ENCODE results near the gene DNMBP.
"Not testable (repeated sequence)": the region's sequence is repeated elsewhere in the genome, so short reads cannot be mapped to it uniquely, and the experiment has no call there.

The DNMBP gene

DNA sequence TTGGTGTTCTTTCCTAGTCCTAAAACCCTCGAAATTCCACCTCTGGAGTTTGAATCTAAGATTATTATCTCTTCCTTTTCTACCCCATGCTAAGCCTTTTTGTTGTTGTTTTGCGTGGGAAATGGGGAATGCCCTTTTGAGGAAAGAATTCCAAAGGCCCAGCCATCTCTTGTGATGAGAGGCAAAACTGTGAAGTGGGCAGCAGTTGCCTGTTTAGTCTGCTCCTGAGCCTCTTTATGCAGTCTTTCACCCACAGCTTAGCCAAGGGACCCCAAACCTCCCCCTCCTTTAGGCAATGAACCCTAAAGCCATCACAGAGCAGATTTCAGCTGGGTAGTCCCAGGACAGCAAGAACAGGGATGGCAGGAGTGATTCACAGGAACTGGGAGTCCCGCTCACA, 95.5 kb downstream of the DNMBP start:
- no peak for DNase-seq (ENCODE audit: low spot score)

DNA sequence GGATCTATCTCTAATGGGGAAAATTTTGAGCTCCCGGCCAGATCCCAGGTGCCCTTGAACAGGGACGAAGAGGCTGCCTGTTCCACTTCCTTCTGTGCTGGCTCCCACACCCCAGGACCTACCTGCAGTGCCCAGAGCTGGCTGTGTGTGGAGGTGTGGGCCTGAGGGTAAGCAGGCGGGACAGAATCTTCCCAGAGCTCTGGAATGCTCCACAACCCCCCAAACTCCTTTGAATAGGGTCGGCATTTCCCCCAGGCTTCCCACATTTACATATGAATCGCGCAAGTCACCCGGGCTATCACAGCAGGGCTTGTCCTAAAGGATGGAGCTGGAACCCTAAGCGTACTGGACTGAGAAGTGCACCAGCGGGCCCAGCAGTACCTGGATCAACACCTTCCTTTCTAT, 95.9 kb downstream of the DNMBP start:
- no peak for DNase-seq (ENCODE audit: low spot score)

DNA sequence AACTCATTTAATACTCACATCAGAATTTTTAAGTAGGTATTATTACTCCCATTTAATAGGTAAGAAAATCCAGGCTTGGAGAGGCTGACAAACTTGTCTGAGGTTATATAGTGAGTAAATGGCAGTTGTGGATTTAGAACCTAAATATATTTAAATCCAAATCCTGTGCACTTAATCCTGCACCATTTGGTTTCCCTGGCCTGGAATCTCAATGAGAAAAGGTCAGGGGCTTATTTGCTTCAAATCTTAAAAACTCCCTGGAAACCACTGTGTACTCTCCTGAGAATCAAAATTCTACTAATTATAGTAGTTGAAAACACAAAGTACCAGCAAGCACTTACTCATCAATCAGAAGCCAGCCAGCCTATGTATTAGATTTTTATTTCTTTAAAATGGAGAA, 97.7 kb downstream of the DNMBP start:
- no peak for DNase-seq (ENCODE audit: low spot score)

DNA sequence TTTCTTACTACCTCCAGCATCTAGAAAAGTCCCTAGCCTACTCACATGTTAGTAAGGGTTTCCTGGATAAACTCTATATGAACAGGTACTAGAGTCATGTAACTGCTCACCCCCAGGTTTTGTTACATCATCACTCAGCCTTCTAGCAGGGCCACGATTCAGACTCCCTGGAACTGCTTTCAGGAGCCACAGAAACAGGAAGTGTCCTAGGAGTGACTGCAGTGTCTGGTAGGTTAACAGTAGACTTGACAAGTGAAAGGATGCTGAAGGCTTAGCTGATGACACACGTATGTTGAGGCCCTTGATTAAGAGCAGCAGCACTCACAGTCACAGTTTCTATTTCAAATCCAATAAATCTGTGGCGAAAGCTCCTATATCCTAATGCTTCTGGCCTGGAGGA, 101.2 kb downstream of the DNMBP start:
- DNase-seq (ENCODE audit: low spot score), result no peak

DNA sequence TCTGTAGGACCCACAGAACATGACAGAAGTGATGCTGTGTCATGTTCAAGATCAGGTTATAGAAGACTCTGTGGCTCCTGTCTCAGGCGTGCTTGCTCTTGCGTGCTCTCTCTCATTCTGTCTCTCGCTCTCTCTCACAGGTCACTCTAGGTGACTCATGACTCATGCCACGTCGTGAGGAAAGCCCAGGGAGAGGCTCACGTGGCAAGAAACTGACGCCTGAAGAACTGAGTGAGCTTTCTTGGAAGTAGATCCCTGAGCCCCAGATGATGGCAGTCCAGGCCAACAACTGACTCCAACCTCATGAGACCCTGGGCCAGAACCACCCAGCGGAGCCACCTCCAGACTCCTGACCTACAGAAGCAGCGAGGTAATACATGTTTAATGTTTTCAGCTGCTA, 103.3 kb downstream of the DNMBP start:
- DNase-seq (ENCODE audit: low spot score), result peak; percentile 12

DNA sequence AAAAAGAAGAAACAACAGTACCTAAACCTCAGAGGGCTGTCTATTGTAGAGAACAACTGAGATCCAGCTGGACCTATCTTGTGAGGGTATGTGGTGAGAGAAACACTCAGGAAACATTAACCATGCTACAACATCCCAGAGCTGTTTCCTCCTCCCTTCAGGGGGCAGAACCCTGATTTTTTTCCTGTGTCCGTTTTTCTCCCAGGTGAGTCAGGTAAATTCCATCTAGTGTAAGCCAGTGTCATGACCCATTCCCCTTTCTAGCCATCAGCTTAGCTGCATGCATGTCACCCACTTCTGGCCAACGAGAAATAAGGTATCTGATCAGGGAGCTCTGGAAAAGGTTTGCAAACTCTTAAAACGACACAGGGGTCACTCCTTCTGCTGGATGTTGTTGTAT, 103.8 kb downstream of the DNMBP start:
- no peak for DNase-seq (ENCODE audit: low spot score)

DNA sequence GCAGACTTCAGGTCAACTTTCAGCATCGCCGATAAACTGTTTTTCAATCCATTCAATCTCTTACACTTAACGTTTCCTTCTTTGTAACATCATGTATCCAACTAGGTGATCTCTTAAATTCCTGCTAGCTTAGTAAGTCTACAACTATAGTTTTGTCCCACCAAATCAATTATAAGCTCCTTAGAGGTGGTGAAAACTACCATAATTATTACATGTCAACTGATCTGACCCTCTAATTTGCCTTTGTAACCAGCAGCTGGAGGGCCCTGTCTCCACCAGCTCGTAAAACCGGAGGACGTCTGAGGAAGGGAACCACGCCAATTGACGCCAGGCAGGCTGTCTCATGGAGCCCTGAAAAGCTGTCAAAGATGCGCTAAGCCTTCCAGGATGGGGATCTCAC, 113.9 kb downstream of the DNMBP start:
- DNase-seq (ENCODE audit: low spot score), result no peak

DNA sequence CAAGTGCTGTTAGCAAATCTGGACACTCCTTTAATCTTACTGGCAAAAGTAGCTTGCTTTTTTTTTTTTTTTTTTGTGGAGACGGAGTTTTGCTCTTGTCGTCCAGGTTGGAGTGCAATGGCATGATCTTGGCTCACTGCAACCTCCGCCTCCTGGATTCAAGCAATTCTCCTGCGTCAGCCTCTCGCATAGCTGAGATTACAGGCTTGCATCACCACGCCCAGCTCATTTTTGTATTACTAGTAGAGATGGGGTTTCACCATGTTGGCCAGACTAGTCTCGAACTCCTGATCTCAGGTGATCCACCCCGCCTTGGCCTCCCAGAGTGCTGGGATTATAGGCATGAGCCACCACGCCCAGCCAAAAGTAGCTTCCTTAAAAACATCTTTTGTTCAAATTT, 114.7 kb downstream of the DNMBP start:
- DNase-seq (ENCODE audit: low spot score), result not testable (repeated sequence)

DNA sequence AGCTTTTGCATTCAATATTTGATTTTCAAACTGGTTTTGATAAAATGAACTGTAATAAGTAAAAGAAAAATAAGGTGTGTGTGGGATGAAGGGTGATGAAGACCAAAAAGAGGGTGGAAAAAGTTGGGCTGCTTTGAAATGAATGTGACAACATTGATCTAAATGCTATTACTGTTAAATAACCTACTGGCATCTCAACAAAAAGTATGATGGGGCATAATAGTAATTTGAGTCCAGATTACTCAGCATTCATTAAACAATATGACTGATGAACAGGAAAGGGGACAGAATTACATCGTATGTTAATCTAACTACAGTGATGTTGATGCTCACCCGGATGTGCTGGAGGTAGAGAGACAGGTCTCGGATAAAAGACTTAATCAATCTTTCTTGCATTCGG, 115.1 kb downstream of the DNMBP start:
- no peak for DNase-seq (ENCODE audit: low spot score)

DNA sequence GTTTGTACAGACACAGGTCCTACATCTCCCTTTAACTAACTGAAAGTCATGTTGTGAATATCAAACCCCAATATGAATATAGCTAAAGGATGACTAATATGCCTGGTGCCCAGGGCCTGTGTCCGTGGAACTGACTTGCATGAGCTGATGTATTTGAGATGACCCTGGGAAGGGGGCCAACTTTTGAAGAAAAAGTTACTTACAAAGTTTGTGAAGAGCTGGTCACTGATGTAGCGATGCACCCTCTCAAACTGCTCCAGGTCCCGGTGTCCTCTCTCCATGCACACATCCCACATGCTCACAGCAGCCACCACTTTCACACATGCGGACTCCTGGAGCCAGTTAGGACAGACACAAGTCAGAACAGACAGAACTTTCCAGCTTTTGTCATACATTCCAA, 121.1 kb downstream of the DNMBP start:
- no peak for DNase-seq (ENCODE audit: low spot score)

DNA sequence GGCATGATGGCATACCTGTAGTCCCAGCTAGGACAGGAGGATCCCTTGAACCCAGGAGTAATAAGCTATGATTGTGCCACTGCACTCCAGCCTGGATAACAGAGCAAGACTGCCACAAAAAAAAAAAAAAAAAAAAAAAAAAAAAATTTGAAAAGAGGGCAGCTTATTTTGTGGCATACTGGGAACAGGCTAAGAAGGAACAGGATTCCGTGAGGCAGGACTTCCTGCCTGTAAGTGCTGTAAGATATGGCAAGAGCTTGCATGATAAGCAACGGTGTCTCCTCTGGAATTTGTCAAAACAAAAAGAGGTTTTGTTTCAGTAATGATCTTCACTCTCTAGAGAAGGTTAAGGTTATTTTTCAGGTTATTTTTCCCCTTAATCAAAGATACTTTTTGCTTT, 126.2 kb downstream of the DNMBP start:
- no peak for DNase-seq (ENCODE audit: low spot score)

DNA sequence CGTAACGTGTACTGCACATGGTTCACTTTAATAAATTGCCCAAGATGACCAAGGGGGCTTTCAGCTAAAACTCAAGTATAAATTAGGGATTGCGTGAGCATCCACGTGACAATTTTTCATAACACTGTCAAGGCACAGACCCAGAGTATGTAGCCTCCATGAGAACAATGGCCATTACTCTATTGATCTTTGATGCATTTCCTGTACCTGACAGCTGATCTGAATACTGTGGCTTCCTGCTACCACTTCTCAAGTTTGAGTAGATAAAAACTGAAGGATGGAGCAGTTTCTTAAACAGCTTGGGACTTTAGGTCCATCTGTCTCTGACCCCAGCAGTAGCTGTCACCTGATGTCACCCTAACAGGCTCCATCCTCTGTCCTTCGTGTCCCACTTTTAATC, 128.4 kb downstream of the DNMBP start:
- no peak for DNase-seq (ENCODE audit: low spot score)

DNA sequence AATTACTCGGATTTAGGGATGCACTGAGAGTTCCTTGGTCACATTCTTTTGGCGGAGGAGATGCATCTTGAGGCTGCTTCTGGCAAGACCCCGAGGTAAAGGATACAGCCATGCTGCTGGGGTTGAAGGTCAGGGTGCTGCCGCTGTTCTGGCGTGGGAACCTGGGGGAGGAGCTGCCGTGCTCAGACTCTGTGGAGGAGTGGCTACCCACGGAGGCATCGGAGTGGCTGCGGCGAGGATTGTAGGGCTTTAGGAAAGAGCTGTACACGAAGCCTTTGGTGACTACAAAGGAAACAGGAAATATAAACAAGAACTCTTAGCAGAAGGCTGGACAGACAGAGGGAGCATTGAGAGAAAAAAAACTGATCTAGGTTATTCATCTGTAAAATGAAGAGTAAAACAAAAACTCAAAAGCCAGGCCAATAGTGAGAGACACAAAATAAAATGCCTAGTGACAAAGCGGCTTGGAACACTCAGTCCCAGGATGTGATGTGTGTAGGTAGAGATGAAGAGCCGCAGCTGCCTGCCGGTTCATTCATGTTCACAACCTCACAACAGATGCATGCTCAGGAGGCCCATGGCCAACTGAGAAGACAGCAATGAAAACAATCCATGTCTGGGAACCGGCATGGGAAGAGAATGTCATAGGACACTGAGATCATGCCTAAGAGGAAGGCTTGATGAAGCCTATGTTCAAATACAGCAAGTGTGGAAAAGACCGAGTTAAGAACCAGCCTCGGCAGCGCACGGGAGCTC, 129.5 kb downstream of the DNMBP start:
- DNase-seq (ENCODE audit: low spot score), result no peak

DNA sequence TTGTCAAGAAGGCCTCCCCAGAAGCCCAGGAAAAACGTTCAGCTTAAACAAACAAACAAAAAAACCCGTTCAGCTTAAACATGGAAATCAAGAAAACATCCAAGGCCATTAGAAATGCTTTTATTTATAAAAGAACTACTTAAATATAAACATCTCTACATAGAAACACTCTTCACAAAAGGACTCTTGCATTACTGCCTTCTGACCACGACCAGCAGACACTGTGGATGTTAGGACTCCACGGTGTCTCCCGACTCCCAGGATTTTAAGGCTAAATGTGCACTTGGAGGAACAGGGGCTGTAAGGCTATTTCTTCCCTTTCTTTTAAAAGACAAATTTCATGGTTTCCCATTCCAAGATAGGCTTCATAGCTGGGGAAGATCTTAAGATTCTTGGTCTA, 134.3 kb downstream of the DNMBP start:
- no peak for DNase-seq (ENCODE audit: low spot score)

DNA sequence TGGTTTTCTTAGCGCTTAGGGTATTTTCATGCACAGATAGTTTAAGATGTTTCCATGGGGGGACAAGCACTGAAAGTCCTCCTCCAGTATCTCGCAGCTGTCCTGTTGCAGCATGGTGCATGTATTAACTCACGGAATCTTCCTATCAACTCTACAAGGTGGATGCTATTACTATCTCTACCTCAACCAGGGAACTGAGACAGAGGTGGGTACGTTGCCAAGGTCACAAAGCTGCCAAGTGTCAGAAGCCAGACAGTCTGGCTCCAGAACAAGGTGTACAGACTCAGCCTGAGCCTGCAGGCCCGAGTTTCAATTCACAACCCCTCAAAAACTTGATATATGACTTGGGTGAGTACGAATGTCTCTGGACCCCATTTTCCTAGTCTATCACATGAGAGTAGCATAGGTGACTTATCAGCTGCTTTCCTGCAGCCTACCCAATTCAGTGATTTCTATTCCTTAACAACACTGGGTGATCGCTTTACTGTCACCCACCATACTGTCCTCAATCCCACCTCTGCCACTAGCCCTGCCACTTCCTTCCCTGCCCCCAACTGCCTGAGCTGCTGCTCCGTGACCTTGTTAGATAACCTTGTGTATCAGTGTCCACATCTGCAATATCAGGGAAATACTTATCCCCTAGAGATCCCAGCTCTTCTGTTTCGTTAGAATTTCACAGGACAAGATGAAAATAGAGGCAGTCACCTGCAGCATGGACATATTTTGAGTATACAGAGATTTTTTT, 135.2 kb downstream of the DNMBP start:
- DNase-seq (ENCODE audit: low spot score), result no peak

DNA sequence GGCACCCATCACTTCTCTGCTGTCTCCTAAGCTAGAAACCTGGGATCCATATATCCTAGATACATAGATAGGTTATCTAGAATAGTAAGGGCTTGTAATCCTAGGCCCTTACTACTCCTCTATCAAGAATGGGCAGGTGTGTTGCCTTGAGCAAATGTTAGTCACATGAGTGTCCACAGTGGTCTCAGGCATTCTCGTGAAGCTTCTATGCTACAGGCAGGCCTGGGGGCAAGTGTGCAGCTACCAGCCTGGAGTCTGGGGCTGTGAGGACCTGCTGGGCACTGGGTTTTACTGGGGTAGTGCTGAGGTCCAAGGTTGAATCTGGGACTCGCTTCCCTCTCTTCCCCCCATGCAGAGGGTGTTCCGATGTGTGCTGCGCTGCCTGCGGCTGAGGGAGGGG, 135.9 kb downstream of the DNMBP start:
- DNase-seq (ENCODE audit: low spot score), result no peak

DNA sequence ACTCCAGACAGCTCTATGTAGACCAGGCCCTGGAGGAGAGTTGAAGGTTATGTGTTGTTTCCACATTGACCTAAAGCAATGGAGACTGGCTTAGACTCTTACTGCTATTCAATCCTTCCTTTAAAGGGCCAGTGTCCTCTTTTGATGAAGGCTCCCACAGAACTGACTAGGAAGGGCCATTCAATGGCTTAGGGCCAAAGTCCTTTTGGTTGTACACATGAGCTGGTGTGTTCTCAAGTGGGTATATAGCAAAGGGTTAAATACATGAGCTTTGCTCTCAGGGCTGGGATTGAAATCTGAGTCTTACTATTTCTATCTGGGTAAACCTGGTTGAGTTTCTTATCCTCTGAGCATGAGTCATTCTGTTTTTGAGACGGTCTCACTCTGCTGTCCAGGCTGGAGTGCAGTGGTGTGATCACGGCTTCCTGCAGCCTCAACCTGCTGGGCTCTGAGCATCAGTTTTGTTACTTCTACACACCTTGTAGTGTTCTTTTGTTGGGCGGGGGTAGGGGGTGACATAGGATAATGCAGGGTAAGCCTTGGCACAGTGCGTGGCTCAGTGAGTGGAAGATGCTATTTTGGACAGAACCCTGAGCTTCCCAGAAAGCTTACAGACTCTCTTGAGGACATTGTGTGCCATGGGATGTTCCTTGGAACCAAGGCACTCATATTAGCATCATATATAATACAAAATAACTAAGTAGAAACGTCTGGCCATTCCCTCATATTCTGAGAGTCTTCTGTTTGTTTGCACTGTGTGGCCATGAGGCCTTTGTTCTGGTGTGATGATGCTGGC, 137.2 kb downstream of the DNMBP start:
- DNase-seq (ENCODE audit: low spot score), result no peak

DNA sequence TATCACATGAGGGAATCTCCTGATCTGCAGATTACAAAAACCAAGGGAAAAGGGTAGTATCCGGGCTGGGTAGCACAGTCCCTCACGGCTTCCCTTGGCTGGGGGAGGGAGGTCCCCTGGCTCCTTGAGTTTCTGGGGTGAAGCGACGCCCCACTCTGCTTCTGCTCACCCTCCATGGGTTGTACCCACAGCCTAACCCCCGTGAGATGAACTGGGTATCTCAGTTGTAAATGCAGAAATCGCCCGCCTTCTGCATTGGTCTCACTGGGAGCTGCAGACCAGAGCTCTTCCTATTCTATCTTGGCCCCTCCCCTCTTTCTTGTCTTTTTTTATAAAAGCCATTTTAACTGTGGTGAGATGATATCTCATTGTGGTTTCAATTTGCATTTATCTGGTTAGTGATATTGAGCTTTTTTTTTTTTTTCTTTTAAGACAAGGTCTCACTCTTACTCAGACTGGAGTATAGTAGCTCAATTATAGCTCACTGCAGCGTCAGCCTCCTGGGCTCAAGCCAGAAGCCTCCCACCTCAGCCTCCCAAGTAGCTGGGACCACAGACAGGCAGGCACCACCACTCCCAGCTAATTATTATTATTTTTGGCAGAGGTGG, 139.5 kb downstream of the DNMBP start:
- DNase-seq (ENCODE audit: low spot score), result no peak

DNA sequence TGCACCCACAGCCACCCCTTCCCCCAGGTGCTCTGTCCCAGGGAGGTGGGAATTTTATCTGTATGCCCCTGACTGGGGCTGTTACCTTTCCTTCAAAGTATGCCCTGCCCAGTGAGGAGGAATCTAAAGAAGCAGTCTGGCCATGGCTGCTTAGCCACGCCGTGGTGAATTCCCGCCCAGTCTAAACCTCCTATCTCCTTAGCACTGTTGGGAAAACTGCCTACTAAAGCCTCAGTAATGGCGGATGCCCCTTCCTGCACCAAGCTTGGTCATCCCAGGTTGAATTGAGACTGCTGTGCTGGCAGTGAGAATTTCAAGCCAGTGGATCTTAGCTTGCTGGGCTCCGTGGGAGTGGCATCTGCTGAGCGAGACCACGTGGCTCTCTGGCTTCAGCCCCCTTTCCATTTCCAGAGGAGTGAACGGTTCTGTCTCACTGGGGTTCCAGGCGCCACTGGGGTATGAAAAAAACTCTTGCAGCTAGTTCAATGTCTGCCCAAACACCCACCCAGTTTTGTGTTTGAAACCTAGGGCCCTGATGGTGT, 140.1 kb downstream of the DNMBP start:
- no peak for DNase-seq (ENCODE audit: low spot score)

DNA sequence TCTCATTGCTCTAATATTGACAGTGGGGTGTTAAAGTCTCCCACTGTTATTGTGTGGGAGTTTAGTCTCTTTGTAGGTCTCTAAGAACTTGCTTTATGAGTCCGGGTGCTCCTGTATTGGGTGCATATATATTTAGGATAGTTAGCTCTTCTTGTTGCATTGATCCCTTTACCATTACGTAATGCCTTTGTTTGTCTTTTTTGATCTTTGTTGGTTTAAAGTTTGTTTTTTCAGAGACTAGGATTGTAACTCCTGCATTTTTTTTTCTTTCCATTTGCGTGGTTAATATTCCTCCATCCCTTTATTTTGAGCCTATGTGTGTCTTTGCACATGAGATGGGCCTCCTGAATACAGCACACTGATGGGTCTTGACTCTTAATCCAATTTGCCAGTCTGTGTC, 142.5 kb downstream of the DNMBP start:
- not testable (repeated sequence) for DNase-seq (ENCODE audit: low spot score)

DNA sequence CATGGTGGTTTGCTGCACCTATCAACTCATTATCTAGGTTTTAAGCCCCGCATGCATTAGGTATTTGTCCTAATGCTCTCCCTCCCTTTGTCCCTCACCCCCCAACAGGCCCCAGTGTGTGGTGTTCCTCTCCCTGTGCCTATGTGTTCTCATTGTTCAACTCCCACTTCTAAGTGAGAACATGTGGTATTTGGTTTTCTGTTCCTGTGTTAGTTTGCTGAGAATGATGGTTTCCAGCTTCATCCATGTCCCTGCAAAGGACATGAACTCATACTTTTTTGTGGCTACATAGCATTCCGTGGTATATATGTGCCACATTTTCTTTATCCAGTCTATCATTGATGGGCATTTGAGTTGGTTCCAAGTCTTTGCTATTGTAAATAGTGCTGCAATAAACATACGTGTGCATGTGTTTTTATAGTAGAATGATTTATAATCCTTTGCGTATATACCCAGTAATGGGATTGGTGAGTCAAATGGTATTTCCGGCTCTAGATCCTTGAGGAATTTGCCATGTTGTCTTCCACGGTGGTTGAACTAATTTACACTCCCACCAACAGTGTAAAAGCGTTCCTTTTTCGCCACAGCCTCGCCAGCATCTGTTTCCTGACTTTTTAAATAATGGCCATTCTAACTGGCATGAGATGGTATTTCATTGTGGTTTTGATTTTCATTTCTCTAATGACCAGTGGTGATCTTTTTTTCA, 146.1 kb downstream of the DNMBP start:
- not testable (repeated sequence) for DNase-seq (ENCODE audit: low spot score)

DNA sequence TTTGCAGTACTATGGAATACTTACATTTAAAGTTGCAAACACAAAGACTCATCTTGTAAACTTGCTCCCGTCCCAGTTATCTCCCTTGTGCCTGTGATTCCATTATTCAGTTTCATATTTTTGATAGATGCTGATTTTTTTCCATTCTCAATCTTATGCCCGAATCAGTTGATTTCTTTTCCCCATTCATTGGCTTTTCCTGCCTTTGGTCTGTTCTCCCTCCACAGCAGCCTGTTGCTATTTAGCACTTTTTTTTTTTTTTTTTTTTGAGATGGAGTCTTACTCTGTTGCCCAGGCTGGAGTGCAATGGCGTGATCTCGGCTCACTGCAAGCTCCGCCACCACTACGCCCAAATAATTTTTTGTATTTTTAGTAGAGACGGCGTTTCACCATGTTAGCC, 149.3 kb downstream of the DNMBP start:
- no peak for DNase-seq (ENCODE audit: low spot score)

Measured in pons (tissue), 1 donor.